Activated gamma-delta T cell treated with Interleukin-2 at 50 U/mL for 16 hours (primary cell): ENCODE results near the gene PAIP1.
"Not testable (repeated sequence)": the region's sequence is repeated elsewhere in the genome, so short reads cannot be mapped to it uniquely, and the experiment has no call there.

Source experiments
- DNase-seq: peaks from one replicate; pipeline ENCODE4 v3.0.0-alpha.2; 2020

The PAIP1 gene

GRCh38 chr5:43570450-43571158 lies 13.7 kb upstream of the PAIP1 start:
- DNase-seq: no peak

GRCh38 chr5:43569236-43569746 lies 12.4 kb upstream of the PAIP1 start:
- no peak for DNase-seq

GRCh38 chr5:43567967-43568366 lies 11.1 kb upstream of the PAIP1 start:
- DNase-seq: no peak

- DNase-seq: no peak
These were observed 8.2 kb upstream of the PAIP1 start for GRCh38 chr5:43565043-43565442.

GRCh38 chr5:43564289-43564850 lies 7.5 kb upstream of the PAIP1 start:
- DNase-seq: no peak

- no peak for DNase-seq
These were observed 6.4 kb upstream of the PAIP1 start for GRCh38 chr5:43563321-43563720.

- DNase-seq: no peak
These were observed 4.5 kb upstream of the PAIP1 start for GRCh38 chr5:43561356-43561755.

GRCh38 chr5:43560128-43560527 lies 3.3 kb upstream of the PAIP1 start:
- no peak for DNase-seq

GRCh38 chr5:43556607-43556856 lies 345 bp downstream of the PAIP1 start:
- DNase-seq: not testable (repeated sequence)

- peak; percentile 32 for DNase-seq
These were observed 826 bp downstream of the PAIP1 start for GRCh38 chr5:43555895-43556606.

GRCh38 chr5:43554497-43554896 lies 2.4 kb downstream of the PAIP1 start:
- no peak for DNase-seq

- no peak for DNase-seq
These were observed 3.5 kb downstream of the PAIP1 start for GRCh38 chr5:43553381-43553780.

- DNase-seq: no peak
These were observed 5.1 kb downstream of the PAIP1 start for GRCh38 chr5:43551731-43552130.

GRCh38 chr5:43549272-43549671 lies 7.6 kb downstream of the PAIP1 start:
- DNase-seq: not testable (repeated sequence)

GRCh38 chr5:43548358-43548757 lies 8.5 kb downstream of the PAIP1 start:
- DNase-seq: no peak

- no peak for DNase-seq
These were observed 9.3 kb downstream of the PAIP1 start for GRCh38 chr5:43547532-43547931.

- no peak for DNase-seq
These were observed 13.4 kb downstream of the PAIP1 start for GRCh38 chr5:43543434-43543833.

- DNase-seq: no peak
These were observed 16.1 kb downstream of the PAIP1 start for GRCh38 chr5:43540746-43541145.

GRCh38 chr5:43536972-43537371 lies 19.9 kb downstream of the PAIP1 start:
- no peak for DNase-seq

- no peak for DNase-seq
These were observed 23.2 kb downstream of the PAIP1 start for GRCh38 chr5:43533646-43534045.

- DNase-seq: no peak
These were observed 26.2 kb downstream of the PAIP1 start for GRCh38 chr5:43530648-43531047.

- DNase-seq: no peak
These were observed 33.2 kb downstream of the PAIP1 start for GRCh38 chr5:43523662-43524072.

GRCh38 chr5:43520615-43521014 lies 36.3 kb downstream of the PAIP1 start:
- no peak for DNase-seq

- no peak for DNase-seq
These were observed 41.2 kb downstream of the PAIP1 start for GRCh38 chr5:43515678-43516048.
